ENCODE measurements around the gene ORMDL2.

- TF ChIP-seq CTCF (IDR thresholded peaks at IDR 0.05; ENCODE audit: low read length) (no peak), EZH2 (optimal IDR thresholded peaks at IDR 0.05; ENCODE audit: low read depth, low read length) (no peak)
Measured at GRCh38 chr12:55777856-55778255, 40.0 kb upstream of the ORMDL2 start.
